ENCODE data around the gene NDUFS7. TPM values are rescaled to one million over a fixed set of nuclear protein-coding genes. Genes with fewer than 3 reads are reported as not detected.

Gene NDUFS7
- polyA plus RNA-seq, 4 donors = 82.0 to 350 (median 248) TPM

Other genes starting within 250 kb of the NDUFS7 start
- 10 to 100 TPM; 19.7 to 32.1 (median 21.6) TPM for gene SBNO2, start 209.6 kb upstream of the NDUFS7 start, polyA plus RNA-seq
- 10 to 100 TPM; 57.7 to 86.2 (median 66.4) TPM for gene STK11, start 178.1 kb upstream of the NDUFS7 start, polyA plus RNA-seq
- under 1 TPM in 2 of 4 donors, not detected in 2; 0.30 to 0.41 TPM for gene CBARP, start 145.9 kb upstream of the NDUFS7 start, polyA plus RNA-seq
- 100 to 1,000 TPM; 126 to 823 (median 492) TPM for gene ATP5F1D, start 142.2 kb upstream of the NDUFS7 start, polyA plus RNA-seq
- 100 to 1,000 TPM in 1 of 4 donors, 10 to 100 TPM in 3; 28.1 to 106 (median 33.0) TPM for gene MIDN, start 135.3 kb upstream of the NDUFS7 start, polyA plus RNA-seq
- 100 to 1,000 TPM; 250 to 543 (median 373) TPM for gene CIRBP, start 114.6 kb upstream of the NDUFS7 start, polyA plus RNA-seq
- 100 to 1,000 TPM in 1 of 4 donors, 10 to 100 TPM in 3; 40.0 to 118 (median 82.3) TPM for gene FAM174C, start 108.4 kb upstream of the NDUFS7 start, polyA plus RNA-seq
- gene EFNA2, start 98.0 kb upstream of the NDUFS7 start, polyA plus RNA-seq = 10 to 100 TPM; 17.7 to 31.3 (median 27.6) TPM
- gene GAMT, start 17.6 kb downstream of the NDUFS7 start, polyA plus RNA-seq = 10 to 100 TPM in 1 of 4 donors, 1 to 10 TPM in 3; 1.1 to 25.7 (median 4.3) TPM
- gene DAZAP1, start 23.7 kb downstream of the NDUFS7 start, polyA plus RNA-seq = 100 to 1,000 TPM in 1 of 4 donors, 10 to 100 TPM in 3; 60.2 to 124 (median 80.5) TPM
- 1,000 to 10,000 TPM; 1,394 to 3,547 (median 2,919) TPM for gene RPS15, start 54.5 kb downstream of the NDUFS7 start, polyA plus RNA-seq
- 1 to 10 TPM in 1 of 4 donors, under 1 TPM in 2, not detected in 1; 0.58 to 2.1 (median 0.81) TPM for gene APC2, start 66.2 kb downstream of the NDUFS7 start, polyA plus RNA-seq
- 10 to 100 TPM; 32.0 to 62.1 (median 52.8) TPM for gene C19orf25, start 95.3 kb downstream of the NDUFS7 start, polyA plus RNA-seq
- gene PCSK4, start 106.4 kb downstream of the NDUFS7 start, polyA plus RNA-seq = 10 to 100 TPM in 2 of 4 donors, 1 to 10 TPM in 2; 4.5 to 13.0 (median 8.8) TPM
- 100 to 1,000 TPM; 167 to 363 (median 244) TPM for gene REEP6, start 107.3 kb downstream of the NDUFS7 start, polyA plus RNA-seq
- 10 to 100 TPM in 3 of 4 donors, 1 to 10 TPM in 1; 6.4 to 24.8 (median 18.6) TPM for gene ADAMTSL5, start 129.1 kb downstream of the NDUFS7 start, polyA plus RNA-seq
- under 1 TPM in 2 of 4 donors, not detected in 2; 0.15 to 0.25 TPM for gene PLK5, start 140.2 kb downstream of the NDUFS7 start, polyA plus RNA-seq
- 10 to 100 TPM in 2 of 4 donors, 1 to 10 TPM in 2; 4.1 to 14.8 (median 8.7) TPM for gene MEX3D, start 184.4 kb downstream of the NDUFS7 start, polyA plus RNA-seq
- gene MBD3, start 209.0 kb downstream of the NDUFS7 start, polyA plus RNA-seq = 100 to 1,000 TPM in 1 of 4 donors, 10 to 100 TPM in 3; 48.3 to 112 (median 69.9) TPM
- gene UQCR11, start 221.6 kb downstream of the NDUFS7 start, polyA plus RNA-seq = 100 to 1,000 TPM; 115 to 283 (median 212) TPM

Measured in small intestine (tissue), 4 donors.